K562 (cell line): ENCODE results near the gene CTDSPL. TPM values are rescaled to one million over a fixed set of nuclear protein-coding genes. Genes with fewer than 3 reads are reported as not detected.

ENCODE experiments used
- ATAC-seq: fragments of 200-7000 bp; cut with Tn5 transposase; 3 replicates; pipeline ENCODE4 v1.9.1; 2020; ENCODE audit warnings: moderate library complexity
- BruUV-seq: library from RNA; stranded (reverse); fragments of 400-500 nt; replicated peaks from 2 replicates; lab custom pipeline; 2021; lab: Mats Ljungman, UMichigan
- CTCF ChIA-PET: fragments of 300-600 bp; formaldehyde crosslinking; extraction: SDS; loops from one replicate; lab custom pipeline; 2021; ENCODE audit warnings: low intra/inter-chr PET ratio; lab: Yijun Ruan, JAX
- POLR2A ChIA-PET: fragments of 300-600, 350-650 bp; sonication (Branson Sonifier 250); formaldehyde crosslinking; extraction: SDS; loops from one replicate; lab custom pipeline; 2021; ENCODE audit warnings: antibody characterized with exemption, inconsistent platforms; lab: Yijun Ruan, JAX
- DNase-seq, 4 experiments: peaks; one replicate each; pipeline versions ENCODE4 v3.0.0 to v3.0.0-alpha.2; 2011 to 2018; ENCODE audit warnings: low spot score in 3 of 4, mixed read lengths in 3 of 4; ENCODE audit errors: extremely low read depth in 1 of 4
- FAIRE-seq: peaks from 2 replicates; lab custom pipeline; 2011; peaks lifted over from hg19 to GRCh38; lab: Jason Lieb, UNC
- H2AFZ ChIP-seq: 2 replicates; pipeline ENCODE4 v1.6.0; 2011; ENCODE audit warnings: low read depth, low read length, control low read depth, inconsistent platforms
- H3K27ac ChIP-seq: fragments of 200-600 bp; 3 replicates; pipeline ENCODE4 v1.8.0; 2011; ENCODE audit warnings: low read depth, mild to moderate bottlenecking, control low read depth, inconsistent platforms, low read length, moderate library complexity, mixed read lengths; ENCODE audit errors: extremely low read depth
- H3K27me3 ChIP-seq, 2 experiments: fragments of 300-600 bp in 1 of 2; 2 replicates in 1 of 2; 3 replicates in 1 of 2; pipeline versions ENCODE4 v1.6.0 to v1.8.0; 2011; ENCODE audit warnings: inconsistent platforms in 2 of 2, low read length in 2 of 2, mild to moderate bottlenecking in 1 of 2, mixed read lengths in 1 of 2, moderate library complexity in 1 of 2; ENCODE audit not compliant: control insufficient read depth in 2 of 2, insufficient read depth in 2 of 2
- H3K36me3 ChIP-seq: fragments of 300-600 bp; 3 replicates; pipeline ENCODE4 v1.8.0; 2011; ENCODE audit warnings: mild to moderate bottlenecking, low read length, inconsistent platforms; ENCODE audit not compliant: control insufficient read depth, insufficient read depth
- H3K4me1 ChIP-seq, 2 experiments: fragments of 200-600 bp in 1 of 2; replicated peaks in 1 of 2; 2 replicates in 1 of 2; 3 replicates in 1 of 2; pipeline versions ENCODE4 v1.5.1 to v1.8.0; 2011; ENCODE audit warnings: inconsistent platforms in 2 of 2, low read length in 2 of 2, mild to moderate bottlenecking in 1 of 2, mixed read lengths in 1 of 2, moderate library complexity in 1 of 2; ENCODE audit not compliant: control insufficient read depth in 2 of 2, insufficient read depth in 2 of 2
- H3K4me2 ChIP-seq: 2 replicates; pipeline ENCODE4 v1.6.1; 2011; ENCODE audit warnings: low read length, control low read depth, inconsistent platforms, mixed read lengths; ENCODE audit not compliant: insufficient read depth
- H3K4me3 ChIP-seq: fragments of 200-600 bp; sonication (generic), shearing (Covaris generic); 2 replicates; pipeline ENCODE4 v1.5.1; 2016; ENCODE audit warnings: control low read depth, inconsistent platforms
- H3K79me2 ChIP-seq: fragments of 200-600 bp; 3 replicates; pipeline ENCODE4 v1.8.0; 2011; ENCODE audit warnings: low read length, inconsistent platforms; ENCODE audit not compliant: control insufficient read depth, insufficient read depth
- H3K9ac ChIP-seq, 2 experiments: 2 replicates each; pipeline versions ENCODE4 v1.6.0 to v1.6.1; 2011; ENCODE audit warnings: low read depth in 2 of 2, low read length in 2 of 2, control low read depth in 1 of 2, inconsistent platforms in 1 of 2, mild to moderate bottlenecking in 1 of 2, mixed read lengths in 1 of 2; ENCODE audit not compliant: insufficient read depth in 1 of 2
- H3K9me1 ChIP-seq: one replicate; pipeline ENCODE4 v1.6.0; 2011; ENCODE audit warnings: inconsistent platforms, mild to moderate bottlenecking, low read length, moderate library complexity; ENCODE audit not compliant: control insufficient read depth, insufficient read depth
- H3K9me3 ChIP-seq: replicated peaks from 2 replicates; pipeline ENCODE4 v1.5.1; 2011; ENCODE audit warnings: low read depth, low read length, inconsistent platforms; ENCODE audit not compliant: control insufficient read depth, insufficient read depth
- H4K20me1 ChIP-seq: replicated peaks from 2 replicates; pipeline ENCODE4 v1.6.1; 2011; ENCODE audit warnings: low read length, inconsistent platforms, mixed read lengths; ENCODE audit not compliant: control insufficient read depth, insufficient read depth
- CBX2 ChIP-seq: fragments of 200-600 bp; sonication (generic); IDR thresholded peaks from one replicate; pipeline ENCODE4 v1.6.1; 2012; ENCODE audit warnings: mild to moderate bottlenecking, low read length, inconsistent platforms; ENCODE audit not compliant: insufficient read depth, poor library complexity, severe bottlenecking
- ELF4 ChIP-seq: fragments of 450-650 bp; formaldehyde crosslinking; IDR thresholded peaks from 2 replicates; pipeline ENCODE4 v1.4.0; 2022; ENCODE audit warnings: missing genetic modification characterization
- FOXK1 ChIP-seq: sonication (generic); formaldehyde crosslinking; IDR thresholded peaks from 2 replicates; pipeline ENCODE4 v1.8.0; 2022; ENCODE audit warnings: missing genetic modification reagents, mild to moderate bottlenecking, borderline replicate concordance
- FUS ChIP-seq: fragments of 200-400 bp; formaldehyde crosslinking; optimal IDR thresholded peaks from 2 replicates; pipeline ENCODE3; 2017; ENCODE audit warnings: low read depth, low read length
- KLF6 ChIP-seq: fragments of 250-450 bp; sonication (Bioruptor Pico); IDR thresholded peaks from 2 replicates; pipeline ENCODE4 v1.4.0; 2020; ENCODE audit warnings: mild to moderate bottlenecking, moderate library complexity, borderline replicate concordance
- NBN ChIP-seq: fragments of 450-650 bp; IDR thresholded peaks from 2 replicates; pipeline ENCODE4 v1.6.1; 2016; ENCODE audit warnings: low read depth, mild to moderate bottlenecking
- RBBP5 ChIP-seq: fragments of 200-600 bp; sonication (generic); IDR thresholded peaks from 2 replicates; pipeline ENCODE4 v1.6.1; 2012; ENCODE audit warnings: borderline replicate concordance, mild to moderate bottlenecking, low read length, control low read depth, inconsistent platforms; ENCODE audit not compliant: insufficient read depth, poor library complexity, severe bottlenecking
- ZEB2 ChIP-seq: fragments of 450-650 bp; IDR thresholded peaks from 2 replicates; pipeline ENCODE4 v1.6.1; 2016
- ZFX ChIP-seq: sonication (generic); formaldehyde crosslinking; IDR thresholded peaks from 2 replicates; pipeline ENCODE4 v1.8.0; 2022; ENCODE audit warnings: mild to moderate bottlenecking, missing genetic modification reagents, moderate library complexity
- ZNF224 ChIP-seq: sonication (generic); formaldehyde crosslinking; IDR thresholded peaks from 2 replicates; pipeline ENCODE4 v1.8.0; 2022; ENCODE audit warnings: mild to moderate bottlenecking, missing genetic modification reagents
- ZNF23 ChIP-seq: fragments of 250-450 bp; sonication (Bioruptor Pico); IDR thresholded peaks from 2 replicates; pipeline ENCODE4 v1.4.0; 2020; ENCODE audit warnings: mild to moderate bottlenecking
- WGBS: fragments of 100-300 bp; shearing (Covaris generic); methylation state at CpG from one replicate; pipeline ENCODE4 v1.1.6; 2016; ENCODE audit warnings: low coverage, mixed read lengths; ENCODE audit not compliant: insufficient coverage; ENCODE audit errors: missing lambda C conversion rate; 5-methylcytosine and 5-hydroxymethylcytosine counted together
- in situ Hi-C: fragments of 300-500 bp; cut with MboI; formaldehyde crosslinking; loops from 4 replicates; pipeline ENCODE4 v1.15.0; 2018; ENCODE audit warnings: inconsistent platforms, mixed read lengths
- intact Hi-C: fragments of 100-400 bp; cut with micrococcal nuclease; formaldehyde crosslinking; loops from 2 replicates; pipeline ENCODE4 v1.14.2; 2022
- polyA plus RNA-seq, 8 experiments: library from polyadenylated mRNA; depleted of rRNA in 4 of 8; stranded (reverse) in 5 of 8; unstranded in 3 of 8; fragments of >200 nt; fragmentation: Nextera tagmentation in 2 of 8; fragmentation: Illumina TruSeq in 1 of 8; extraction: Ambion mirVana in 2 of 8; extraction: Trizol in 1 of 8; gene quantifications; 2 replicates each; pipeline versions ENCODE4 v1.2.1 to v1.2.3, GENCODE V29; 2011 to 2014; ENCODE audit warnings: inconsistent platforms in 1 of 8, missing spikeins in 1 of 8
- total RNA-seq, 7 experiments: library from RNA; depleted of rRNA in 6 of 7; stranded (reverse); fragments of >200 nt in 6 of 7; fragmentation: Illumina TruSeq in 2 of 7; extraction: Trizol in 2 of 7; gene quantifications; 2 replicates each; pipeline versions ENCODE4 v1.2.1 to v1.2.3, GENCODE V29; 2011 to 2021; ENCODE audit warnings: low replicate concordance in 1 of 7
- TF ChIP-seq, protein P1 (sequence below), 3 experiments: fragments of 200-800 bp in 1 of 3; sonication (Bioruptor generic) in 1 of 3; sonication (generic) in 1 of 3; formaldehyde crosslinking in 1 of 3; IDR thresholded peaks; 2 replicates each; pipeline versions ENCODE4 v1.6.1 to v1.8.0; 2016 to 2022; ENCODE audit warnings: mild to moderate bottlenecking in 2 of 3, missing compliant biosample characterization in 2 of 3, missing genetic modification characterization in 2 of 3, missing genetic modification reagents in 1 of 3
- TF ChIP-seq, protein P2 (sequence below): fragments of 450-650 bp; formaldehyde crosslinking; IDR thresholded peaks from 2 replicates; pipeline ENCODE4 v1.4.0; 2022; ENCODE audit warnings: missing genetic modification characterization
- TF ChIP-seq, protein P3 (sequence below): fragments of 250-450 bp; sonication (Bioruptor Pico); IDR thresholded peaks from 2 replicates; pipeline ENCODE4 v1.5.0; 2021; ENCODE audit warnings: mild to moderate bottlenecking, moderate library complexity
- TF ChIP-seq, protein P4 (sequence below): fragments of 450-650 bp; IDR thresholded peaks from 2 replicates; pipeline ENCODE4 v1.6.1; 2016; ENCODE audit warnings: missing biosample characterization, missing genetic modification characterization

The CTDSPL gene
- total and polyA plus RNA-seq, 9 of the 15 experiments (the other 6 are each of a cell fraction or from before 2014, with no cell fraction given): 5.1 to 19.3 (median 11.3) TPM

DNA sequence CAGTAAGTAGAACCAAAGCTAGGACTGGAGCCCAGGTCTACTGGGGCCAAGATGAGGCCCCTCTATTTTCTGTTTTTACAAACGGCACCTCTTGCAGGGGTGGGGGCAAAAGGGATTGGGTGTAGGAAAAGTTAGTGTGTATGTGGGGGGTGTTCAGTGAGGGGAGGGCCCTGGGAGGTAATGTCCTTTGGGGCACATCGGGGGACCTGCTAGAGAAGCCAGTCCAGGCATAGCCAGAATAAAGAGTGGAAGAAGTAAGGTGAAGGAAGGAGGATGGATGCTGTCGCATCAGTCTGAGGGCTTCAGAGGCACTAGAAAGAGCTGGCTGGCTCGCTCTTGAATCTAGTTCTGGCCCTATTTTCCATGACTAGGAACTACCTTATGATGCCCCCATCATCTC, 165.2 kb downstream of the CTDSPL start:
- Histone ChIP-seq H3K9ac (no peak overlapping the region), H2AFZ (no peak overlapping the region), H3K4me2 (no peak overlapping the region), H3K4me1 (peaks cover 32 to 56% of the 10 kb centered on the region in 2 experiments), H3K9me3 (no peaks in the 10 kb centered on the region), H3K9me1 (peaks cover 4% of the 10 kb centered on the region), H3K27me3 (peaks cover 0 to 31% of the 10 kb centered on the region in 2 experiments; a peak in 2 of 5 replicates), H3K4me3 (no peak overlapping the region), H3K79me2 (peaks cover 4% of the 10 kb centered on the region; the same call in 1 of the 3 replicates), H3K36me3 (no peaks in the 10 kb centered on the region), H3K27ac (no peak overlapping the region), H4K20me1 (0 out of 2 replicates have a peak, but pooled peaks cover 6% of the 10 kb centered on the region)
- DNase-seq: no peak
- ATAC-seq: no peak
- FAIRE-seq: no peak
- in situ Hi-C loops: no loop called here
- 38% methylated on average over 4 of the region's 4 CpGs for whole genome bisulfite sequencing
- intact Hi-C loops: no loop called here
- ChIA-PET POLR2A (interaction anchor here (0.9 kb wide), 1 partner anchor 263 kb away, joined by 3 read pairs; no protein-coding TSS in a partner anchor), CTCF (no interaction called here)
- no TSS peak for BruUV-seq
- TF ChIP-seq CBX2 (no peak), RBBP5 (no peak), ZNF224 (no peak), KLF6 (CRISPR knock-in tag) (no peak), ZNF23 (CRISPR knock-in tag) (no peak), FOXK1 (CRISPR knock-in tag) (no peak), NBN (no peak), ELF4 (no peak), ZFX (CRISPR knock-in tag) (no peak), ZEB2 (no peak), FUS (no peak)
- TF ChIP-seq, protein P1, sequence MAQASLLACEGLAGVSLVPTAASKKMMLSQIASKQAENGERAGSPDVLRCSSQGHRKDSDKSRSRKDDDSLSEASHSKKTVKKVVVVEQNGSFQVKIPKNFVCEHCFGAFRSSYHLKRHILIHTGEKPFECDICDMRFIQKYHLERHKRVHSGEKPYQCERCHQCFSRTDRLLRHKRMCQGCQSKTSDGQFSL (CRISPR knock-in tag; IDR thresholded peaks at IDR 0.05): no peak
- TF ChIP-seq, protein P1 (tag; IDR thresholded peaks at IDR 0.05): no peak
- TF ChIP-seq, protein P2, sequence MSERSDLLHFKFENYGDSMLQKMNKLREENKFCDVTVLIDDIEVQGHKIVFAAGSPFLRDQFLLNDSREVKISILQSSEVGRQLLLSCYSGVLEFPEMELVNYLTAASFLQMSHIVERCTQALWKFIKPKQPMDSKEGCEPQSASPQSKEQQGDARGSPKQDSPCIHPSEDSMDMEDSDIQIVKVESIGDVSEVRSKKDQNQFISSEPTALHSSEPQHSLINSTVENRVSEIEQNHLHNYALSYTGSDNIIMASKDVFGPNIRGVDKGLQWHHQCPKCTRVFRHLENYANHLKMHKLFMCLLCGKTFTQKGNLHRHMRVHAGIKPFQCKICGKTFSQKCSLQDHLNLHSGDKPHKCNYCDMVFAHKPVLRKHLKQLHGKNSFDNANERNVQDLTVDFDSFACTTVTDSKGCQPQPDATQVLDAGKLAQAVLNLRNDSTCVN: no peak
- TF ChIP-seq, protein P3, sequence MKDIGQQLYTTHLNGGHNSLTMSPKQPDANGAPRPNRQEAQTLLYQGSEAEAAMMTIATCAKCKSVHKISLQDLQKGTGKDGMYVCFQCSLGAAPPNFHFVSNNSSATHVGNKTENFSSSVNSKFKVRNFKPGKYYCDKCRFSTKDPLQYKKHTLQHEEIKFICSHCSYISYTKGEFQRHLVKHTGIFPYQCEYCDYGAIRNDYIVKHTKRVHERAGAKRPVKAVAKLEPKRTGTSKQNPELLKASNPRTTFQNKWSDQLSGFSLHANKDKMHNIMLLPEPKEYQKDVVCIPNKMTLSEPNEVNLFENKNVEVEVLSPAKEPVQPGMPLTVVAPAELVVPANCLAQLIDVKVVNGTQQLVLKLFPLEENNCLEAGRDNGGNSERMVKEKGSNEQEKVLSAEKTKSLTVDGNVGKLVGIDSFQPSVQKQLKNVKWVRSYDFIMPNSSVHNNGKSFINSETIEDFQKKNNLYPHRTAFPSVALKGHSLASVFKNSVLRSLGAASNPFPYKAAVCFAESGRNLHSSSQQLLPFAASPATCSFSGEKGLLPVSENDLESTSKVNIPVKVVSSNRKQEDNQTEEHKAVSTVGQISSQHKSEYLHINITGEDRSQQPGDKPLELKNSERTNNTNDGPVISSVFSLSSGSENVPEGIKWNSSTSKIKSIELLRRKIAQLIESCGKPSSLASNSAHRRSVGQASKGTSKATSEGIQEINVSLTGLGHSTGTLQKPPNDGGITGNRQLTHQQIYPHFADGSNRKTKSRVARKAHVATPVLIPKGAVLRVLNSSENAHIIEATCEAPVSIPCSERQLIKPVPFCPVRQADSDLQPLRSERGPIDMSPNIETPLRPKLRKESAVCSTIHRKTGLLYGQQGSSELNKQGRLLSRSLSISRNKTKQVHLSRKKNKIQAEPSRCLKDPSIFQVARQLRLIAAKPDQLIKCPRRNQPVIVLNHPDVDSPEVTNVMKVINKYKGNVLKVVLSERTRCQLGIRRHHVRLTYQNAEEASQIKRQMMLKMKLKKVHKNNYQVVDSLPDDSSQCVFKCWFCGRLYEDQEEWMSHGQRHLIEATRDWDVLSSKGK (CRISPR knock-in tag): no peak
- TF ChIP-seq, protein P4, sequence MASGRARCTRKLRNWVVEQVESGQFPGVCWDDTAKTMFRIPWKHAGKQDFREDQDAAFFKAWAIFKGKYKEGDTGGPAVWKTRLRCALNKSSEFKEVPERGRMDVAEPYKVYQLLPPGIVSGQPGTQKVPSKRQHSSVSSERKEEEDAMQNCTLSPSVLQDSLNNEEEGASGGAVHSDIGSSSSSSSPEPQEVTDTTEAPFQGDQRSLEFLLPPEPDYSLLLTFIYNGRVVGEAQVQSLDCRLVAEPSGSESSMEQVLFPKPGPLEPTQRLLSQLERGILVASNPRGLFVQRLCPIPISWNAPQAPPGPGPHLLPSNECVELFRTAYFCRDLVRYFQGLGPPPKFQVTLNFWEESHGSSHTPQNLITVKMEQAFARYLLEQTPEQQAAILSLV (tag): no peak
